Ishikawa (cell line): ENCODE results near the gene MRM2.

Source experiments
- CEBPB ChIP-seq: IDR thresholded peaks from 2 replicates; pipeline ENCODE4 v1.6.1; 2012
- CREB1 ChIP-seq: IDR thresholded peaks from 2 replicates; pipeline ENCODE4 v1.6.1; 2012; ENCODE audit warnings: low read depth
- EGR1 ChIP-seq: IDR thresholded peaks from 2 replicates; pipeline ENCODE4 v1.6.1; 2012
- EP300 ChIP-seq: IDR thresholded peaks from 2 replicates; pipeline ENCODE4 v1.6.1; 2012; ENCODE audit warnings: borderline replicate concordance
- FOXM1 ChIP-seq: IDR thresholded peaks from 2 replicates; pipeline ENCODE4 v1.6.1; 2012; ENCODE audit warnings: low read depth, borderline replicate concordance
- MAX ChIP-seq: IDR thresholded peaks from 2 replicates; pipeline ENCODE4 v1.6.1; 2012
- NFIC ChIP-seq: IDR thresholded peaks from 2 replicates; pipeline ENCODE4 v1.6.1; 2012
- RAD21 ChIP-seq: IDR thresholded peaks from 2 replicates; pipeline ENCODE4 v1.6.1; 2012; ENCODE audit warnings: low read depth
- TAF1 ChIP-seq: IDR thresholded peaks from 2 replicates; pipeline ENCODE4 v1.6.1; 2012; ENCODE audit warnings: low read depth, mild to moderate bottlenecking
- TCF12 ChIP-seq: IDR thresholded peaks from 2 replicates; pipeline ENCODE4 v1.6.1; 2012; ENCODE audit warnings: low read depth
- TEAD4 ChIP-seq: IDR thresholded peaks from 2 replicates; pipeline ENCODE4 v1.6.1; 2012
- USF1 ChIP-seq: IDR thresholded peaks from 2 replicates; pipeline ENCODE4 v1.6.1; 2012
- YY1 ChIP-seq: IDR thresholded peaks from 2 replicates; pipeline ENCODE4 v1.6.1; 2012; ENCODE audit warnings: low read depth
- ZBTB7A ChIP-seq: IDR thresholded peaks from 2 replicates; pipeline ENCODE4 v1.6.1; 2012; ENCODE audit warnings: low read depth
- TF ChIP-seq, protein P1 (sequence below): IDR thresholded peaks from 2 replicates; pipeline ENCODE4 v1.6.1; 2012; ENCODE audit warnings: low read depth, mild to moderate bottlenecking

The MRM2 gene

DNA sequence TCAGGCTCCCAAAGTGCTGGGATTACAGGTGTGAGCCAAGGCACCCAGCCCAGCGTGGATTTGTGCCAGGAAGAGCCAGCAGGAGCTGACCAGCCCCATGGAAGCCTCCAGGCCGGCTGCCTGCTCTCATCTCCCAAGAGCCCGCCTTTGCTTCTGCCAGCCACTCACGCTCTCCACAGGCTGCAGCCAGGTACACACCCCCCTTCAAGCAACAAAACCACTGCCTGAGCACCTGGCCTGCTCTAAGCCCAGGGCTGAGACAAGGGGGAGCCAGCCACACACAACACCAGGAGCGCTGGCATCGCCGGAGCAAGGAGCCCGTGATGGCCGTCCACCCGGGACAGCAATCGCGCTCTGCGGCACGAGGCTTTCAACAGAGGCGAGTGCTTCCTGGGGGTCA is 43.8 kb downstream of the MRM2 start:
- TF ChIP-seq YY1 (no peak), CEBPB (no peak), USF1 (no peak), TCF12 (no peak), TEAD4 (no peak), MAX (no peak), EP300 (no peak), EGR1 (no peak), TAF1 (no peak), CREB1 (no peak), RAD21 (no peak), NFIC (no peak), ZBTB7A (no peak), FOXM1 (no peak)
- TF ChIP-seq, protein P1, sequence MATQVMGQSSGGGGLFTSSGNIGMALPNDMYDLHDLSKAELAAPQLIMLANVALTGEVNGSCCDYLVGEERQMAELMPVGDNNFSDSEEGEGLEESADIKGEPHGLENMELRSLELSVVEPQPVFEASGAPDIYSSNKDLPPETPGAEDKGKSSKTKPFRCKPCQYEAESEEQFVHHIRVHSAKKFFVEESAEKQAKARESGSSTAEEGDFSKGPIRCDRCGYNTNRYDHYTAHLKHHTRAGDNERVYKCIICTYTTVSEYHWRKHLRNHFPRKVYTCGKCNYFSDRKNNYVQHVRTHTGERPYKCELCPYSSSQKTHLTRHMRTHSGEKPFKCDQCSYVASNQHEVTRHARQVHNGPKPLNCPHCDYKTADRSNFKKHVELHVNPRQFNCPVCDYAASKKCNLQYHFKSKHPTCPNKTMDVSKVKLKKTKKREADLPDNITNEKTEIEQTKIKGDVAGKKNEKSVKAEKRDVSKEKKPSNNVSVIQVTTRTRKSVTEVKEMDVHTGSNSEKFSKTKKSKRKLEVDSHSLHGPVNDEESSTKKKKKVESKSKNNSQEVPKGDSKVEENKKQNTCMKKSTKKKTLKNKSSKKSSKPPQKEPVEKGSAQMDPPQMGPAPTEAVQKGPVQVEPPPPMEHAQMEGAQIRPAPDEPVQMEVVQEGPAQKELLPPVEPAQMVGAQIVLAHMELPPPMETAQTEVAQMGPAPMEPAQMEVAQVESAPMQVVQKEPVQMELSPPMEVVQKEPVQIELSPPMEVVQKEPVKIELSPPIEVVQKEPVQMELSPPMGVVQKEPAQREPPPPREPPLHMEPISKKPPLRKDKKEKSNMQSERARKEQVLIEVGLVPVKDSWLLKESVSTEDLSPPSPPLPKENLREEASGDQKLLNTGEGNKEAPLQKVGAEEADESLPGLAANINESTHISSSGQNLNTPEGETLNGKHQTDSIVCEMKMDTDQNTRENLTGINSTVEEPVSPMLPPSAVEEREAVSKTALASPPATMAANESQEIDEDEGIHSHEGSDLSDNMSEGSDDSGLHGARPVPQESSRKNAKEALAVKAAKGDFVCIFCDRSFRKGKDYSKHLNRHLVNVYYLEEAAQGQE, result no peak

GRCh38 chr7:2197436-2198155 is 44.4 kb downstream of the MRM2 start:
- no peak for TF ChIP-seq RAD21
- no peak for TF ChIP-seq MAX
- TF ChIP-seq CEBPB, result no peak
- no peak for TF ChIP-seq ZBTB7A
- no peak for TF ChIP-seq TCF12
- TF ChIP-seq EGR1, result no peak
- TF ChIP-seq, protein P1, result no peak
- TF ChIP-seq EP300, result no peak
- no peak for TF ChIP-seq FOXM1
- TF ChIP-seq CREB1, result no peak
- no peak for TF ChIP-seq TEAD4
- no peak for TF ChIP-seq TAF1
- TF ChIP-seq USF1, result no peak

- no peak for TF ChIP-seq RAD21
- TF ChIP-seq TCF12, result no peak
- no peak for TF ChIP-seq TAF1
- TF ChIP-seq, protein P1, result no peak
- TF ChIP-seq TEAD4, result no peak
- no peak for TF ChIP-seq CREB1
- TF ChIP-seq USF1, result no peak
- TF ChIP-seq CEBPB, result no peak
Observed at GRCh38 chr7:2196381-2197378, 45.3 kb downstream of the MRM2 start.
